NCI-H1417 (cell line): Measurements from ENCODE around the gene RAPGEF4.

Experiments
- DNase-seq, 3 experiments: peaks; one replicate each; lab custom pipeline; 2025; lab: John Stamatoyannopoulos, UW

Gene RAPGEF4

DNA sequence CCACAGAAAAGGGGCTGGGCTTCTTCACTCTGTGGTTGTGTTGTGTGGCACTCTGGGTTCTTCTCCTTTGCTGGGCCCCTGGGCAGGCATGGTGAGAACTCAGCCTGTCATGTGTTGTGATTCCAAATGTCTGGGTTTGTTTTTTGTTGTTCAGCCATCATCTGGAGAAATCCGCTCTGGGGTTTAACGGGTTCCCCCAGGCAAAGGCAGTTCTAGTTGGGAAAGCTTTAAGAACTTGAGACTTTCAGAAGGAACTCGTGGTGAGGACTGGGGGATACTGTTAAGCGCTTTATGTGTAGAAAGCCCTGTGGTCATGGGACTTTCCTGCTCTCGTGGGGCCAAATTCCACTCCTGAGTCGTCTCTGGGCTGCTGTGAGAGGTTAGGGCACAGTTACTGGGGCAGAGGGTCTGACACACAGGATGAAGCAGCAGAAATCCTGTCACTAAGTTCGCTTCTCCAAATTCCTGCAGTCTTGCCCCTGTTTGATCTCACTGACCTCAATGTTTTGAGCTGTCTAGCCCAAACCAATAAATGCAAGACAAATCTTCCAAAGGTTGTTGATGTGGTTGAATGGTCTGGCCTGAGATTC lies 87.7 kb downstream of the RAPGEF4 start:
- DNase-seq, result no peak

GRCh38 chr2:172826522-172826921 lies 90.9 kb downstream of the RAPGEF4 start:
- no peak for DNase-seq

GRCh38 chr2:172829229-172829628 lies 93.6 kb downstream of the RAPGEF4 start:
- no peak for DNase-seq

GRCh38 chr2:172830482-172830881 lies 94.8 kb downstream of the RAPGEF4 start:
- no peak for DNase-seq

GRCh38 chr2:172833898-172834297 lies 98.3 kb downstream of the RAPGEF4 start:
- DNase-seq, result no peak

GRCh38 chr2:172834881-172835280 lies 99.2 kb downstream of the RAPGEF4 start:
- peak in 2 of 3 experiments; percentile 10 to 78 for DNase-seq

DNA sequence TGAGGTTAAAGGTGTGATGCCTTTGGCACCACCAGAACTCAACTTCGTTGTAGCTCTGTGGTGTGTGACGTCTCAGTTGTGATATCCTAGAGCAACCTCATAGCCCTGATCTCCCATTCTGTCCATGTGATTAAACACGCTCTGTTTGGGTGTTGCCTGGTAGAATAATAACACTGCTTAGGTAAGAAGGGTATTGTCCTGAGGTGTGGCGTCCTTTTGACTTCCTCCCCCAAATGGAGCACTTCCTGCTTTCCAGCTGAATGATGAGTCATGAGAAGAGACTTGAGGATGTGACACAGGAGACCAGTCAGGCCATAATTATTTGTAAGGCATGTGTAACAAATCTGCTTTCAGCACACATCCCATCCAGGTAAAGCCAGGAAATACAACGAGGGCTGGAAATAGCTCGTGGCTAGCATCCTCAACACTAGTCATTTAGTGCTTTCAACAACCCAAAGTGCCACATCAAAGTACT lies 100.7 kb downstream of the RAPGEF4 start:
- peak; percentile 5 to 37 (median 8) for DNase-seq

GRCh38 chr2:172836827-172837226 lies 101.2 kb downstream of the RAPGEF4 start:
- DNase-seq, result no peak

DNA sequence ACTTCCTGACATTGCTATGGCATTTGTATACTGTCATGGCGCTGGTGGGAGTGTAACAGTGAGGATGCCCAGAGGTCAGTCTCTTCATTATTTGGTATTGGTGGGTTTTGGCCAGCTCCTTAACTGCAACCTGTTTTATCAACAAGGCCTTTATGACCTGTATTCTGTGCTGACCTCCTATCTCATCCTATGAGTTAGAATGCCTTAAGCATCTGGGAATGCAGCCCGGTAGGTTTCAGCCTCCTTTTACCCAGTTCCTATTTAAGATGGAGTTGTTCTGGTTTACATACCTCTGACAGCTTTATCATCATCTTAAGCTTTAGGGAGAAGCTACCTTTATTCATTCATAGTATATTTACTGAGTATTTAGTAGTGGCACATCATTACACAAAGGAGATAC lies 103.8 kb downstream of the RAPGEF4 start:
- DNase-seq, result no peak

GRCh38 chr2:172842511-172843265 lies 107.0 kb downstream of the RAPGEF4 start:
- DNase-seq, result peak in 1 of 3 experiments; percentile 10

DNA sequence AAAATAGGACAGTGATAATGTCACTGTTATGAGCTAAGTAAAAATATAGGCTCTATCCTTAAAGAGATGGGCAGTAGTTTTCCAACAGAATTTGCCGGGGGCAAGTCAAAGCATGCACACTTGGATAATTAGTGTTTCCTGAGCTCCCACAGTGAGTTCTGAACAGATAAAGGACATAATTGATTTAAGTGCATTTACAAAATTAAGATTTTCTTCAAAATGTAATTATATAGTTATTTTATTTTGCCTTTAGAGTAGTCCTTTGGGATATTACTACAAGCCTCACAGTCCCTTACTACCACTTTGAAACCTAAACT lies 107.6 kb downstream of the RAPGEF4 start:
- DNase-seq, result peak in 2 of 3 experiments; percentile 0 to 12

DNA sequence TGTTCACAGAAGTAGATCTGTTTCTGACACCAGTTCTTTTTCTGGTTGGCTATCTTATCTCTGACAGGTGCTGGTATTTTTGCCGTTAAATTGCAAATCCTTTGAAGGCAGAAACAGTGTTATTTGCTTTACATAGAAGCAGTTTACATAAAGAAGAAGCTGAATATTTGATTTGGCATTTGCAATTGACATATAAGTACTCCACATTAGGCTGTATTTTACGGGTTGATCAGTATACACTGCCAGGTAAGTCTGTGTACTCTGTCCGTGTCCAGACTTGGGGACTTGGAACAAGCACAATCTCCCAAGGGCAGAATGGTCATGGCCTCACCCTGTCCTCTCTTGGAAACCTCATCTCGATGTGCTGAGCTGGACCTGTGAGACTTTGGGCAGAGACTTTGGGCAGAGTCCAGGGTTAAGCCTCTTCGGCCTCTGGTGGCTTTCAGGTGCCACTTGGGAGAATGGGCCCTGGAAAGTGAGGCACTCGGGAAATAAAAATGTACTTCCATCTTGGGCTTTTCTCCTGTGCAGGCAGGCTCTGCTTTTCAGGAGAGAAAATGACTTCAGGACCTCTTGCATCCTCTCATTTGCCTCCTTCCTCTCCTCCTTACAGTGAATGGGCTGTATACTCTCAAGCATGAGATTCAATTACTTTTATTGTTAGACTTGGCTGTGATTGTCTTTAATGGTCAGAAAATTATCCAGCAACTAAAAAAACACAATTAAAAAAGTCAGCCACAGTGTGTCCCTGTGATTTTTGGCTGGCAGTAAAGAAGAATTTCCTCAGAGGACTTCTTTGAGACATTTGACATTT lies 108.5 kb downstream of the RAPGEF4 start:
- peak in 1 of 3 experiments; percentile 8 for DNase-seq

- peak in 1 of 3 experiments; percentile 42 for DNase-seq
Observed at GRCh38 chr2:172845028-172845630, 109.5 kb downstream of the RAPGEF4 start.

DNA sequence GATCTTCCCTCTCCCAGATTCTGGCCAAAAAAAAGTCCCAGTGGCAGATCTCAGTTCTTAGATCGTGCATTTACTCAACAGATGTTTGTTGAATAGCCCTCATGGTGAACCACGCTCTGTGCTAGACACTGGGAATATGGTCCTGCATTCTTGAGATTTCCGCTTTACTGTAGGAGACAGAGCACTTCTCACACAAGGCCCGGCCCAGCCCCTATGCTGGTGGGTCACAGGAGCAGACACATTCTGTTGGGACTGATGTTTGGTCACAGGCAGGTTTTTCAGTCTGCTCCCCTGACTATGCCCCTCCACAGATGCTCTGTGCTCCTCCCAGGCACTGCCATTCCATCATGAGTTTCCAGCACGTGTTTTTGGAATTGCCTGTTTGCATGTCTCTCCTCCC lies 110.9 kb downstream of the RAPGEF4 start:
- DNase-seq, result no peak

GRCh38 chr2:172847188-172847587 lies 111.5 kb downstream of the RAPGEF4 start:
- DNase-seq, result no peak

GRCh38 chr2:172848519-172848918 lies 112.9 kb downstream of the RAPGEF4 start:
- DNase-seq, result no peak

DNA sequence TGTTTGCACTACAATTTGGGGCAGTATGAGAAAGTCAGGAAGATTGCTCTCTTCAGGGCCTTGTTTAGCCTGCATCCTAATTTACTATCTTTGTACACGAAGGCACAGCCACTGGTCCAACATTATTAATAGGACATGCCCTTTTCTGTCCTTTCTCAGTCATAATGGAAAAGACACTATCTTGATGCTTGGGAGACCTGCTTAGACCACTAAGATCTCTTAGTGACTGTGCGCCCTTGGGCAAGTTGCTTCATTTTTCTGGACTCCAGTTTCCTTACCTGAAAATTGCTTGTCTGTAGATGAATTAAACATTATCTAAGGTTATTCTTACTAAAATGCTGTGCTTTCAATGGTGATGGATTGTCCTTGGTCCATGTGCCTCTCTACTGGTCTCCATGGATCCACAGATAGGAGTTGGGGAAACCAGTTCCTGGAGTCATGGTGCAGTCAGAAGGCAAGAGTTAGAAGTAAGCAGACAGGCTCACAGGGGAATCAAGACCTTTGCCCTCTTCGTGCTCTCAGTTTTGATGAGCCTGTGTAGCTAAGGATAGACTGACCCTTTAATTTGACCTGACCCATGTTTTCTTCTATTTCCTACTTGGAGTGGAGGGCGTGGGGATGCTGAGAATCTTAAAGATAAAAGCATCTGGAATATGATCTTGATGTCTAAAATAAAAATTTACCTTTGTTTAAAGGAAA lies 114.0 kb downstream of the RAPGEF4 start:
- DNase-seq, result no peak

DNA sequence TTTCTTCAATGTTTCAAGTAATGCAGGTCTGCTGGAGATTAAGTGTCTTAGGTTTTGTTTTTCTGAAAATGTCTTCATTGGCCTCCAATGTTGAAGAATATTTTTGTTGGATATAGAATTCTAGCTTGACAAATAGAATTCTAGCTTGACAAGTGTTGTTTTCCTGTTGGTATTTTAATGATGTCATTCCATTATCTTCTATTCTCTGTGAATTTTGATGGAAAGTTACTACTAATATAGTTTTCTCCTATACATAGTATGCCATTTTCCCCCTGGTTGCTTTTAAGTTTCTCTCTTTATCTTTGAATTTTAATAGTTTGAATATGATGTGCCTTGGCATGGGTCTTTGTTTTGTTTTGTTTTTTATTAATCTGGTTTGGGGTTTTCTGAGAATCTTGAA lies 119.9 kb downstream of the RAPGEF4 start:
- no peak for DNase-seq

DNA sequence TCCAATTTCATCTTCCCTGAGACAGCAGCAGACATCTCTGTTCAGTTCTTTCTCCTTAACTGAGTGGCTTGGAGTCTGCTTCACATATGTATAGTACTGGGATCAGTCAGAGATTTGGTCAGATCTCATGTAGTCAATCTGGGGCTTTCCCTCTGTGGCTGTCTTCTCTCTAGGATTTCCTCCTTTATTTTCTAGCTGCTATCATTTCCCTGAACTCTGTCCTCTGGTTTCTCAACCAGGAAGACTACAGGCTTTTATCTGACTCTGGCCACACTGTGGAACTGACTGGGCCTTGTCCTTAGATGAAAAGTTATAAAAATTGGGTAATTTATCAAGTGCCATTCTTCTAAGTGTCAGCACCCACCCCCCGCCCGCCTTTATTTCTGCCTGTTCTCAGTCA lies 121.0 kb downstream of the RAPGEF4 start:
- DNase-seq, result no peak

GRCh38 chr2:172858473-172858745 lies 122.8 kb downstream of the RAPGEF4 start:
- no peak for DNase-seq

GRCh38 chr2:172859581-172860335 lies 124.1 kb downstream of the RAPGEF4 start:
- DNase-seq, result peak in 2 of 3 experiments; percentile 23 to 58
